Medulla oblongata (tissue), 1 donor: Measurements from ENCODE around the gene OR4E2.
"Not testable (repeated sequence)": the region's sequence is repeated elsewhere in the genome, so short reads cannot be mapped to it uniquely, and the experiment has no call there.

Experiments
- DNase-seq: peaks from one replicate; pipeline ENCODE4 v3.0.0-alpha.2; 2015; ENCODE audit errors: extremely low spot score

The OR4E2 gene

DNA sequence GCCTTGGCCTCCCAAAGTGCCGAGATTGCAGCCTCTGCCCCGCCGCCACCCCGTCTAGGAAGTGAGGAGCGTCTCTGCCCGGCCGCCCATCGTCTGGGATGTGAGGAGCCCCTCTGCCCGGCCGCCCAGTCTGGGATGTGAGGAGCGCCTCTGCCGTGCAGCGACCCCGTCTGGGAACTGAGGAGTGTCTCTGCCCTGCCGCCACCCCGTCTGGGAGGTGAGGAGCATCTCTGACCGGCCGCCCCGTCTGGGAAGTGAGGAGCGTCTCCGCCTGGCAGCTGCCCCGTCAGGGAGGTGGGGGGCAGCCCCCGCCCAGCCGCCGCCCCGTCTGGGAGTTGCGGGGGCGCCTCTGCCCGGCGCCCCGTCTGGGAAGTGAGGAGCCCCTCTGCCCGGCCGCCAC, 44.0 kb downstream of the OR4E2 start:
- DNase-seq: not testable (repeated sequence)

GRCh38 chr14:21698538-21698937, 44.9 kb downstream of the OR4E2 start:
- DNase-seq: not testable (repeated sequence)

DNA sequence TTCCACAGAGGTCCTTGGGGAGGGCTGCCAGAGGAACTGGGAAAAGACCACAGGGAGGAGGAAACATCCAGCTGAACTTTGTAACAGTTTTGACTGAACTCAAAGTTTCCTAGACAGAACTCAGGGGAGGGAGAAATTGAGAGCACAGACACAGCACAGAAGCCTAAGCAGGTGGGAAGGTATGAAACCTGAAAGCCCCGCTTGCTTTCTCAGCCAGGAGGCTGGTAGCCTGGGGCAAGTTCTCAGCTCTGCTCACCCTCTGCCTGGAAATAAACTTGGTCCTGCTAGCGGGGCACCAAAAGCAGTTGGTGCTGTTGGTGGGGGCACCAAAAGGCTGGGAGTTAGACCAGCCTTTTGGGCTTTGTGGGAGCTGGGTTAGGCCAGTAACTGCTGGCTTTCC, 45.9 kb downstream of the OR4E2 start:
- DNase-seq: no peak

- no peak for DNase-seq
Observed at GRCh38 chr14:21702316-21702715, 48.7 kb downstream of the OR4E2 start.

DNA sequence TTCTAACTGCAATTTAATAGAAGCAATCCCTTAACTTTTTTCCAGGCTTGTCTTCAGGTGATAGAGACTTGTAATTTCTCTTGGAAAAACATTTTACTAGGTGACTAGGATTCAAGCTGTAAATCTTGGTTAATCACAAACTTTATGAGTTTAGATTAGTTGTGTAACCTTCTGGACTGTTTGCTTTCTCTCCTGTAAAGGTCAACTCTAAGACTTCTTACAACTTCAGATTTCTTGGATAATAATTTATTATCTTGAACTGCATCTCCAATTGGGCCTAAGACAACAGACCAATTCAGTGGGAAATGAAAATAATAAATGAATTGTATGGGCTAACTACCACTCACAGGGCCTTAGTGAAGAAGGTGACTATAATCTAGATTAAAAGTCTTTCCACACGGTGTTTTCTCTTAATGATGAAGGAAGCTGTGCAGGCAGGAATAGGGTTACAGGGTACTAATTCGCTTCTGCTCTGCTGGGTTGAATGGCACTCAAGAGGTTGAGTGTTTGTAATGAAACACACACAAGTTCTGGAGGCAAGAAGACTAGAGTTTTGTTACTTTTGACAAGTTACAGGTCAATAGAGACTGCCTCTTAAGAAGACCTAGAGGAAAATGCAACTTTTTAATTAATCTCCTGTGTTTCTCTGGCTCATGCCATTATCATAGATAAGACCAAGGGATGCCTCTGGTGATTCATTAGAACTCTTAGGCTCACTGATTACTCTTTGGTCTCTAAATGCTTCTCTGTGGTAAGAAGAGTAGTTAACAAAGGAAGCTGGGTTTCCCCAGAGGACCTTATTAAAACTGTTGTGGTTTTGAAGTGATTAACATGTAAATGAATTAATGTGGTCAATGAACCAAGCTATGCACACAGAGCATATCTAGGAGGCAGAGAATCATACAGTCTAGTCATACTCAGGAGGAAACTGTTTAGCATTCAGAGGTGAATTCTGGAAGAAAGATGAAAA, 50.0 kb downstream of the OR4E2 start:
- DNase-seq: no peak

GRCh38 chr14:21704338-21704737, 50.7 kb downstream of the OR4E2 start:
- no peak for DNase-seq

- DNase-seq: peak; percentile 55
Observed at GRCh38 chr14:21711360-21711961, 57.8 kb downstream of the OR4E2 start.

GRCh38 chr14:21712036-21712435, 58.4 kb downstream of the OR4E2 start:
- no peak for DNase-seq

DNA sequence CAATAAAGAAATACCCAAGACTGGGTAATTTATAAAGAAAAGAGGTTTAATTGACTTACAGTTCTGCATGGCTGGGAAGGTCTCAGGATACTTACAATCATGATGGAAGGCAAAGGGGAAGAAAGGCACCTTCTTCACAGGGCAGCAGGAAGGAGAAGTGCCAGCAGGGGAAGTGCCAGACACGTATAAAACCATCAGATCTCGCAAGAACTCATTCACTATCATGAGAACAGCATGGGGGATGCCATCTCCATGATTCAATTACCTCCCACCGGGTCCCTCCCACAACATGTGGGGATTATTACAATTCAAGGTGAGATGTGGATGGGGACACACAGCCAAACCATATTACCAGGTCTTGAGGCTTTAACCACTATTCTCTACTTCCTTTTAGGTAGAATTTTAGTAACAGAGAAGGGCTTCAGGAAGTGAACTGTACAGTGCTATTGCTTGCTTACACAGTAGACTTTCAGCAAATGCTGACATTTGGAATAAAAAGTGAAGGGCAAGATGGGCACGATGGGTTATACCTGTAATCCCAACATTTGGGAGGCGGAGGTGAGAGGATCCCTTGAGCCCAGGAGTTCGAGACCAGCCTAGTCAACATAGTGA, 60.8 kb downstream of the OR4E2 start:
- DNase-seq: no peak
